ENCODE data around the gene PPP1CA.
"Not testable (repeated sequence)": the region's sequence is repeated elsewhere in the genome, so short reads cannot be mapped to it uniquely, and the experiment has no call there.

DNA sequence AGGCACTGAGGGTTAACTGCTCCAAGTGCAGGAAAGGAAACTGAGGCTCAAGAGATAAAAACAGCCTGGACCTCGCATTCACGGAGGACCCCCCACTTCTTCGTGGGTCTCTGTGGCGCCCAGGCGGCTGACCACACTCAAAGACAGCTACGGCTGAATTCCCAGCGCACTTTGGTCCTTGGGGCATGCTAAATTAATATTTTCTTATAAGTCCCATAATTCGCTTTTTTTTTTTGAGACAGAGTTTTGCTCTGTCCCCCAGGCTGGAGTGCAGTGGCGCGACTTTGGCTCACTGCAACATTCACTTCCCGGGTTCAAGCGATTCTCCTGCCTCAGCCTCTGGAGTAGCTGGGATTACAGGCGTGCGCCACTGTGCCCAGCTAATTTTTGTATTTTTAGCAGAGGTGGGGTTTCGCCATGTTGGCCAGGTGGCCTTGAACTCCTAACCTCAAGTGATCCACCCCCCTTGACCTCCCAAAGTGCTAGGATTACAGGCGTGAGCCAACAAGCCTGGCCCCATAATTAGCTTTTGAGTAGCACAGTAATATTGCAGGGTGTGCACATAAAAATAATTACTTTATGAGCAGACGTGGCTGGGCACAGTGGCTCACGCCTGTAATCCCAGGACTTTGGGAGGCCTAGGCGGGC is 658 bp upstream of the PPP1CA start:
- TF ChIP-seq CTCF (IDR thresholded peaks at IDR 0.05; ENCODE audit: borderline replicate concordance, extremely low read depth, low read length, poor library complexity, severe bottlenecking); EZH2 (IDR thresholded peaks at IDR 0.05; ENCODE audit: borderline replicate concordance, low read depth, low read length, severe bottlenecking): not testable (repeated sequence)
